Cerebellar cortex (tissue), 1 donor: ENCODE results near the gene GSG1L.

Source experiments
- DNase-seq: peaks from one replicate; pipeline ENCODE4 v3.0.0-alpha.2; 2015; ENCODE audit warnings: low spot score

GSG1L gene

GRCh38 chr16:27790546-27791403, 272.7 kb downstream of the GSG1L start:
- no peak for DNase-seq

- DNase-seq, result no peak
Observed at GRCh38 chr16:27789595-27790241, 273.8 kb downstream of the GSG1L start.

GRCh38 chr16:27789150-27789549, 274.4 kb downstream of the GSG1L start:
- DNase-seq, result no peak

- no peak for DNase-seq
Observed at GRCh38 chr16:27787665-27788064, 275.8 kb downstream of the GSG1L start.

- no peak for DNase-seq
Observed at GRCh38 chr16:27786923-27787625, 276.4 kb downstream of the GSG1L start.

- DNase-seq, result no peak
Observed at GRCh38 chr16:27786221-27786922, 277.1 kb downstream of the GSG1L start.

GRCh38 chr16:27785307-27785678, 278.2 kb downstream of the GSG1L start:
- no peak for DNase-seq

- DNase-seq, result no peak
Observed at GRCh38 chr16:27784351-27785306, 278.9 kb downstream of the GSG1L start.

GRCh38 chr16:27781981-27782880, 281.3 kb downstream of the GSG1L start:
- DNase-seq, result no peak

GRCh38 chr16:27781195-27781524, 282.4 kb downstream of the GSG1L start:
- no peak for DNase-seq

- DNase-seq, result no peak
Observed at GRCh38 chr16:27780468-27781194, 282.9 kb downstream of the GSG1L start.

GRCh38 chr16:27779641-27780164, 283.8 kb downstream of the GSG1L start:
- DNase-seq, result no peak

- peak; percentile 54 for DNase-seq
Observed at GRCh38 chr16:27778926-27779570, 284.5 kb downstream of the GSG1L start.

GRCh38 chr16:27778171-27778925, 285.2 kb downstream of the GSG1L start:
- DNase-seq, result peak; percentile 39

- no peak for DNase-seq
Observed at GRCh38 chr16:27777527-27777926, 286.0 kb downstream of the GSG1L start.

- no peak for DNase-seq
Observed at GRCh38 chr16:27776556-27777225, 286.8 kb downstream of the GSG1L start.

- DNase-seq, result no peak
Observed at GRCh38 chr16:27775254-27775653, 288.3 kb downstream of the GSG1L start.
